Measurements from ENCODE around the gene CASR.
A peak's percentile ranks its signal among the peaks of the same experiment; 100 is the strongest.

The CASR gene

DNA sequence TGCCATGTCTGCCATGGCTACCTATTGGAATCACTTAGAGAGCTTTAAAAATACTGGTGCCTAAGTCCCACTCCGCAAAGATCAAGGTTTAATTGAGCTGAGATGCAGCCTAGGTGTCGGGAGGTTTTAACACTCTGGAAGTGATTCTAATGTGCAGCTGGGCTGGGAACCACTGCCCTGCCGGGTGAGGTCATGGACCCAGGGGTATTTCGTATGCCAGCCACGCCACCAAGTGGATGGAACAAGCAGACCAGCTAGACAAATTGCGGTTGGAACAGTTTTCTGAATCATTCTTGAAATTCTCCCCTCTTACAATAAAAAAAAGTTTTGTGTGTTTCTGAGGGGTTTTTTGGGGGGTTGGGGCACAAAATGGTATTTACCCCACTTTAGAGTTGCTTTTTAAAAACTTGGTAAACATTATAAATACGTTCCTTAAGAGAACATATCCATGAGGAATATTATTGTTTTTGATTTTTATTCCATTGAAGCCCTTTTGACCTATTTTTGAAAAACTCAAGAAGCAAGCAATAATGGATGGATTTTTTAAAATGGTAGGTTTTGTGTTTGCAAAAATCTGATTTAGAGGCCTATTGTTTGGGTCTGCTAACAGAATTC is 75.4 kb downstream of the CASR start:
- peak in 1 of 2 donors; percentile 15 for DNase-seq (ENCODE audit: low read depth in 1 of 2, low spot score in 1 of 2)

DNA sequence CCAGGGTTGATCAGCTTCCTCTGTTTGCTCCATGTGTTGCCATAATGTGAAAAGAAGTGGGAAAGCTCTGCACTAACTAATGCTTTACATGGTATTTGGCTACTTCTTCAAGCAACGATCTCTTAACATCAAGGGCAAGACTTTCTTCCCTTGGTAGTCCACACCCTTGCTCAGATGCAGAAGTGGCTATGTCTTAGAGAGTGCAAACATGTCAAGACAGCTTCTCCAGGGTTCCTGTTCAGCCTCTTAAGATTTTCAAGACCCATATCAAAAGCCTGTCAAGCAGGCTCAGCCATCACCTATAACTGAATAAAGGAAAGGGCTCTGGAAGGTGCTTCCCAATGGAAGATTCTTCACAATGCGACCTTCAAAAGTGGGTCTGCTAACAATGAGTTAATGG is 76.7 kb downstream of the CASR start:
- no peak for DNase-seq (ENCODE audit: low read depth in 1 of 2, low spot score in 1 of 2)

DNA sequence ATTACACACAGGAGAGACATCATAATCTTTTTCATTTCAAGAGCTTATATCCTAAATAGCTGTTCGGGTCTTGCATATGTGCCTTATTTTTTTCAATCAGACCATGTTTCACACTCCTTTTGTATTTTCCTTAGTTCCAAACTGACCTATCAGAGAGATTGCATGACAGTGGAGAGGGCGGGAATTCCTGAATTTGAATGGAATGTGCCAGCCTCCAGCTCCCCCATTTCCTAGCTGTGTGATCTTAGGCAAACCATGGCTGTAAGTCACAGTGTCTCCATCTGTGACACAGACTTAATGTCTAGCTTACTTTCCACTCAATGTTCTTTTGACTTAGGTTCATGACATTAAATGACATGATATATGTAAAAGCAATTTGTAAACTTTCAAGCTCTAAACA is 79.6 kb downstream of the CASR start:
- DNase-seq (ENCODE audit: low read depth in 1 of 2, low spot score in 1 of 2) = no peak

DNA sequence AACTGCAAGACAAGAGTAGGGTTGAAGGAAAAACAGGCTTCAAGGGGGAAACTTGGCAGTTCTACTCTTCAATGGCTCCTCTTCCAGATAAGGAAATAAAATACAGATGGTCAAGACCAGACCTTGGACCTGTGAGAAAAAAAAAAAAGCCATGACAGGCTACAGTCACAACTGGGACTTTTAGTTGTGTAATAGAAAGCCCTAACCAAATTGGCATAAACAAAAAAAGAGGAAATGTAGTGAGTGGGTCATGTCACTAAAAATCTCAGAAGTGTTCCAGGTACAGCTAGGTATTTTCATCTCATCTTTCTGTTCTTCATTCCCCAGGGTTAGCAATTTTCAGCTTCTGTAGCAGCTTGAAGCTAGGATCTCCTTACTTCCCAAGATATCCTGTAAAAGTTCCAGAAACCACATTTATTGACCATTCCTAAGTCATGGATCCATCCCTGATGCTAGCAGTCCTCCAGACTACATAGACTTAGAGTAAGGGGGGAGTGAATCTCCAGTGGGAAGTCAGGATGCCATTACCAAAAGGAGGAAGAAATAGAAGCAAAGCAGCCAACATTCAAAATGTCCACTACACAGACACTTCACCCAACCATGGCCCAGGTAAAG is 80.6 kb downstream of the CASR start:
- DNase-seq (ENCODE audit: low read depth in 1 of 2, low spot score in 1 of 2) = no peak

DNA sequence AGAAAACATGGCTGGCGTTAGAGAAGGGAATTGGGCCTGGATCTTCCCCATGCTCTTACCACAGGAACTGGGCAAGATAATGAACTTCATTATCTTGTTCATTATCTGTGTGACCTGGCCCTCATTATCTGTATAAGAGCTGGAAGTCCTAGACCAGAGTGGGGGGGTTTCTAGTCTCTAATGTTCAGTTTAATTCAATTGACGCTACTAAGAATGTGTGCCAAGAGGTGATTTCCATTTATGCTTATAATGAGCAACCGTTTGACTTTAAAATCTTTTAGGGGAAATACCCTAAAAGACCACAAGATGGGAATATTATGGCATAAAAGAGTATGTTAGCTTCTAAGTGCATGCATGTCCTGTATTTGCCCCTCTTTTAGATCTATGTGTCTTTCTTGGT is 82.5 kb downstream of the CASR start:
- no peak for DNase-seq (ENCODE audit: low read depth in 1 of 2, low spot score in 1 of 2)

DNA sequence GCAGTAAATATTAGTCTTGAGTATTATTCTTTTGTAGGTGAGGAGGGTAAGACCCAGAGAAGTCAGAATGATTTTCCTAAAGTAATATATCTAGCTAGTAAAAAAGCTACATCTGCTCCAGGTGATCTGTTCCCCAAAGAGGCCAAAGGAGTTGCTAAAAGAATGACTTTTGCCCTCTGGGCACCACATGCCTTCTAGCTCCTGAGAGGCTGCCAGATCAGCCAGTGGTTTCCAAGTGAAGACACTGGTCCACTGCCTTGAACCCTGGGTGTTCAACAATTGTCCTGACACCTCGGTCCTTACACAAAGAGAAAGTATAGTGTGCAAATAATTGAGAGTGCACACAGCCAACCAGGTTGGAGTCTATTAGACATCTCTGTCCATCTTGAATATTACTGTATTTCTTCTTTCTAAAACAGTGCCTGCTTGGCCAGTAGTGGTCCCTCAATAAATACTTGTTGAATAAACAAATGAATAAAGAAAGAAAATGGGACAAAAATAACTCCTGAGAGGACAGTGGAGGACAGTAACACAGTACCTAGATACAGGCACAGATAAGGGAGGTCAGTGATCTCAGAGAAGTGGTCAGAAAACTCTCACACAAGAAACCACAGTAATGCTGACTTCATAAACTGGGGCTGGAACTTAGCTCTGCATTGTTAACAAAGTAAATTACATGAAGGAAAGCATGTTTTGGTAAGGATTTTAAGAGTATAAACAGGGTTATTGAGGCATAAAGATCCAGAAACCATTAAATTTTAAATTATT is 85.0 kb downstream of the CASR start:
- no peak for DNase-seq (ENCODE audit: low read depth in 1 of 2, low spot score in 1 of 2)

DNA sequence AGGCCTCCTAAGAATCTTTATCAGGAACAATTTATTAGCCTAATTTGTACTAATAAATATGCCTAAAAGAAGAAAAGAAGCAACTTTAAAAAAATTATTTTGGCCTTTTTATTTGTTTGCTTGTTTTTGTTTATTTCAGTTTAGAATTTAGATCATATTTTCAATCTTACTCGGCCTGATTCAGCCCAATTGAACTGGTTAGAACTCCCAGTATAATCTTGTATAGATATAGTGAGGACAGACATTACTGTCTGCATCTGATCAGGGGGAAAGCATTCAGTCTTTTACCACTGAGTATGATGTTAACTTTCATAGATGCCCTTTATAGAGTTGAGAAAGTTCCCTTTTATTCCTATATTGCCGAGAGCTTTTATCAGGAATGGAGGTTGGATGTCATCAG is 85.6 kb downstream of the CASR start:
- no peak for DNase-seq (ENCODE audit: low read depth in 1 of 2, low spot score in 1 of 2)

DNA sequence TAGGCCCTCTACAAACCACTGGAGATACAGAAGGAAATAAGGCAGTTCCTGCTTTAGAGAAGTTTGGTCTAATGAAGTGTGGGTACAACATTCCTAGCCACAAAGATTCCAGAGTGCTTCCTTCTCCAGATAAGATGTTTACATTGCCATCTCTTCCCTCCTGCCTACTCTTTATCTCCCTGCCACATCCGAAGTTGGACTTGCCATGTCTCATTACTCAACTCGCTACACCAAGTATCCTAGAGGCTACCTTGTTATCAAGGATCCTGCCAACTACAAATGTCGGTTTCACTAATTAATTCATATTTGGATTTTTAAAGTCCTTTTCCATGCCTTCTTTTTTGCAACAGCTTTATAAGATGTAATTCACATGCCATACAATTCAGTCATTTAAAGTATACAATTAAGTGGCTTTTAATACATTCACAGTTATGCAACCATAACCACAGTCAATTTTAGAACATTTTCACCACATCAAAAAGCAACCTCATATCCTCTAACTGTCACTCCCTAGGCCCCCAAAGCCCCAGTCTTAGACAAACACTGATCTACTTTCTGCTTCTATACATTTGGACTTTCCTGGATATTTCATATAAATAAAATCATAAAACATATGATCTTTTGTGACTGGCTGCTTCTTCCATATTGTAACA is 87.9 kb downstream of the CASR start:
- DNase-seq (ENCODE audit: low read depth in 1 of 2, low spot score in 1 of 2) = no peak

DNA sequence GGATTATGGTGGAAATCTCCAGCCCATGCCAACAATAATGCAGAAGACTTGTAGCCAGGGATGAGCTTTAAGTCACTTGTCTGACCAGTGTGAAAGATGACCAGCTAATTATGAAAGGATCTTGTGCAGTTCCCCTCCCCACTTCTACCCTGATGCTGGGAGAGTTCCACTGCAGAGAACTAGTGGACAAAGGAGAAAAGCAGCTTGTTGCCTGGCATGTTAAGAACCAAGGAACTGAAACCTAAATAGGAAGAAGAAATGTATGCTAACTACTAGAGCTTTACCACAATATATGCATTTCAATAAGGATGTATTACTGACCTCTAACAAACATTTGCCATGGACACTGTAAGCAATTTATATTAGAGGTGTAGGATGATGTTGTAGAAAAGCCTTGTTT is 89.4 kb downstream of the CASR start:
- DNase-seq (ENCODE audit: low read depth in 1 of 2, low spot score in 1 of 2) = no peak

DNA sequence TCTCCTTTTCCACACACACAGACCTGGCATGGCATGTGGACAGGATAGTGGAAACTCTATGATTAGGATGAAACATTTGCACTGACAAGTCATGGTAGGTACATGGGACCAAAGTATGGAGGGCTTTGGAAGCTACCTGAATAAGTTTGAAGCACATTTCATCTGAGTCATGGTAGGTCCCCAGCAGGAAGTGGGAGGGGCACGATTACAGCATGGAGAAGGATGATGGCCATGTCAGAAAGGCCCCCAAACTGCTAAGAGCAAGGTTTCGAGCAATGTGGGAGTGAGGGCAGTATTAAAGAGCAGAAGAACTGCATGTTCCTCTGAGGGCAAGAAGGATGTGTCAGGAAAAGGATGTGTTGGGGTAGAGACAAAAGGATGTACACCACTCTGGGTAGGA is 90.0 kb downstream of the CASR start:
- no peak for DNase-seq (ENCODE audit: low read depth in 1 of 2, low spot score in 1 of 2)

DNA sequence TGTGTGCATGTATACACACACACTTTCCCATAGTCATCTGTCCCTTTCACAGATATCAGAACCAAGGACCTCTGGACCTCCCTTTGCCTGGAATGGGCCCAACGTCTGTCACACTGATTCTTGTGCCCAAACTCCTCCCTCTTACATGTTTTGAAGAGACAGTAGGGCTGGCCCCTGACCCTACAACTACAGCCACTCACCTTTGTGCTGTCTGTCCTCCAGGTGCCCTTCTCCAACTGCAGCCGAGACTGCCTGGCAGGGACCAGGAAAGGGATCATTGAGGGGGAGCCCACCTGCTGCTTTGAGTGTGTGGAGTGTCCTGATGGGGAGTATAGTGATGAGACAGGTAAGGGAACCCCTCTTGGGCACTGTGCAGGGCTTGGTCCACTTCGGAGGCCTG is 98.4 kb downstream of the CASR start:
- no peak for DNase-seq (ENCODE audit: low read depth in 1 of 2, low spot score in 1 of 2)

DNA sequence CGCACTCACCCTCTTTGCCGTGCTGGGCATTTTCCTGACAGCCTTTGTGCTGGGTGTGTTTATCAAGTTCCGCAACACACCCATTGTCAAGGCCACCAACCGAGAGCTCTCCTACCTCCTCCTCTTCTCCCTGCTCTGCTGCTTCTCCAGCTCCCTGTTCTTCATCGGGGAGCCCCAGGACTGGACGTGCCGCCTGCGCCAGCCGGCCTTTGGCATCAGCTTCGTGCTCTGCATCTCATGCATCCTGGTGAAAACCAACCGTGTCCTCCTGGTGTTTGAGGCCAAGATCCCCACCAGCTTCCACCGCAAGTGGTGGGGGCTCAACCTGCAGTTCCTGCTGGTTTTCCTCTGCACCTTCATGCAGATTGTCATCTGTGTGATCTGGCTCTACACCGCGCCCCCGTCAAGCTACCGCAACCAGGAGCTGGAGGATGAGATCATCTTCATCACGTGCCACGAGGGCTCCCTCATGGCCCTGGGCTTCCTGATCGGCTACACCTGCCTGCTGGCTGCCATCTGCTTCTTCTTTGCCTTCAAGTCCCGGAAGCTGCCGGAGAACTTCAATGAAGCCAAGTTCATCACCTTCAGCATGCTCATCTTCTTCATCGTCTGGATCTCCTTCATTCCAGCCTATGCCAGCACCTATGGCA is 100.5 kb downstream of the CASR start:
- DNase-seq (ENCODE audit: low read depth in 1 of 2, low spot score in 1 of 2) = no peak

DNA sequence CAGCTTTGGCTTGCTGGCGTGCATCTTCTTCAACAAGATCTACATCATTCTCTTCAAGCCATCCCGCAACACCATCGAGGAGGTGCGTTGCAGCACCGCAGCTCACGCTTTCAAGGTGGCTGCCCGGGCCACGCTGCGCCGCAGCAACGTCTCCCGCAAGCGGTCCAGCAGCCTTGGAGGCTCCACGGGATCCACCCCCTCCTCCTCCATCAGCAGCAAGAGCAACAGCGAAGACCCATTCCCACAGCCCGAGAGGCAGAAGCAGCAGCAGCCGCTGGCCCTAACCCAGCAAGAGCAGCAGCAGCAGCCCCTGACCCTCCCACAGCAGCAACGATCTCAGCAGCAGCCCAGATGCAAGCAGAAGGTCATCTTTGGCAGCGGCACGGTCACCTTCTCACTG is 101.0 kb downstream of the CASR start:
- no peak for DNase-seq (ENCODE audit: low read depth in 1 of 2, low spot score in 1 of 2)

DNA sequence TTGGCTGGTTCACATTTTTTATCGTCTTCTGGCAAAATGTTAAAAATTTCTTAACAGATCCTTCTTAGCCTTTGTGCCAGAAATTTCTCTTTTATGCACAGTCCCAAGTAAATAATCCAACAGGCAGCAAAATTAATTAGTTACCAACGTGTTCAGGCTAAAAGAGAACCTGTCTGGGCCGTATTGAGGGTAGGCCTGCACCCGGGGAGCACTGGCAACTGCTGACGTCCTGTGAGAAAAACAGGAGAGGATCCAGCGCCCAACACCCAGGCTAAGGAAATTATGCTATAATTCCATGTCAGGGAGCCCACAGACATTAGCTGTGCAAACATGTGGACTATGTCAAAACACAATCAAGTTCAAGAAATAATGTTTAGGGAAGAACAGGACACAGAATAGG is 110.9 kb downstream of the CASR start:
- DNase-seq (ENCODE audit: low read depth in 1 of 2, low spot score in 1 of 2) = no peak

DNA sequence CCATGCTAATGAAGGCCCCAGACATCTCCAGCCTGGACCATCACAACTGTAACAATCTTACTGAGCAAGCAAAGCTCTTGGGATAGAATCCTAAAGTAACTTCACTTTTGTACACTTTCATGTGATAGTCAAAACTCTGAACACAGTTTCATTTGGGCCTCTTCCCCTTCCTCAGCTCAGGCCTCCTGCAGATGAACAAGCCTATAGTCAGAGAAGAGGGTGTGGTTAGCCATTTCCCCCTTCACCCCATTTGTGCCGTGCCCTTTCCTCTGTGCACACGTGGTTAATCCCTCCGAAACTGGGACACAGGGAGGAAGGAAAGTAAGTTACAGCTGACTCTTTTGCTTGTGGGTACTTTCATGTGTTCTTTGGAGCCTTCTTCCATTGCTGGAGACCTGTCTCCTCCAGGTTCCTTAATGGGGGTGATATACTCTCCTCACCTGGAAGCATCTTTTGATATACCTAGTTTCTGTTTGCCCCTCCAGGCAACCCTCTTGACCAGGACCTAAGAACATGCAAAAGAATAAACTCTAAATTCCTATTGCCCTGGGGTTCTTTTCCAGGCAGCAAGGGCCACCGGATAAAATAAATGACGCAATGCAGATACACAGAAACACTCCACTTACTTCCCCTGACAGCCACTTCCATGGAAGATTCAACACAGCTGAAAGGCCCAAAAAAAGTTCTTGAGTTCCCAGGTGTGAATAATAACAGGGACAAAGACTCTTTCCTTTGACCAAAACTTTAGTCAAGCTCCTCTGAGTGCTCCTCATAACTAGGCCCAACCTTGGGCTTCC is 112.0 kb downstream of the CASR start:
- DNase-seq (ENCODE audit: low read depth in 1 of 2, low spot score in 1 of 2) = no peak

DNA sequence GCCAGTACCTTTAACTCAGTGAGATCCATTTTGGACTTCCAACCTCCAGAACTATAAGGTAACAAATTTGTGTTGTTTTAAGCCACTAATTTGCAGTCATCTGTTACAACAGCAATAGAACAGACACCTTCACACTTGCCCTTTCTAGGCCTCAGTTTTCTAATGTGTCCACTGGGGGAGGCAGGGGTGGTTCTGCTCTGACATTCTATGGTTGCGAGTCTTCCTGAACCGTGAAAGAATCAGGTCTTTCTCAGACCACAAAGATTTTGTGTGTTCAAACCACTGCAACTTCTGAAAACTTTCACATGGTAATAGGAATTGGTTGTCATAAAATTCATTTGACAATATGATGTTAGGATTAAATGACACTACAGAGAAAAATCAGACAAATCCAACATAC is 114.8 kb downstream of the CASR start:
- no peak for DNase-seq (ENCODE audit: low read depth in 1 of 2, low spot score in 1 of 2)

DNA sequence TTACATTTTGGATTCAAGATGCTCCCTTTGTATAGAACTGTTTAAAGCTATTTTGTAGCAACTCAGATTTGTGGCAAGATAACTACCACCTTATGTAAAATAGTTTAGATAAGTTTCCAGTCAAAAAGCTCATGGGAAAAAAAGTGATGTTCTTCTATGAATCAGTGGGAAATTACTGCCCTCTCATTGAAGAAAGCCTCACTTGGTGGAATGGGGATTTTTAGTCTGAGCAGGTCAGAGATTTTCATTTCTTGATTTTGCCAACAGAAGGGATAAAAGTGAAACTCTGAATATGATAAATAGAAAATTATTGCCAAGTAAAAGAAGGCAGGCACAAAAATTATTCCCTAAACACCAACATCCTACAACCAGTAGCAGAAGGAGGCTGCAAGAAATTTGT is 115.7 kb downstream of the CASR start:
- no peak for DNase-seq (ENCODE audit: low read depth in 1 of 2, low spot score in 1 of 2)

DNA sequence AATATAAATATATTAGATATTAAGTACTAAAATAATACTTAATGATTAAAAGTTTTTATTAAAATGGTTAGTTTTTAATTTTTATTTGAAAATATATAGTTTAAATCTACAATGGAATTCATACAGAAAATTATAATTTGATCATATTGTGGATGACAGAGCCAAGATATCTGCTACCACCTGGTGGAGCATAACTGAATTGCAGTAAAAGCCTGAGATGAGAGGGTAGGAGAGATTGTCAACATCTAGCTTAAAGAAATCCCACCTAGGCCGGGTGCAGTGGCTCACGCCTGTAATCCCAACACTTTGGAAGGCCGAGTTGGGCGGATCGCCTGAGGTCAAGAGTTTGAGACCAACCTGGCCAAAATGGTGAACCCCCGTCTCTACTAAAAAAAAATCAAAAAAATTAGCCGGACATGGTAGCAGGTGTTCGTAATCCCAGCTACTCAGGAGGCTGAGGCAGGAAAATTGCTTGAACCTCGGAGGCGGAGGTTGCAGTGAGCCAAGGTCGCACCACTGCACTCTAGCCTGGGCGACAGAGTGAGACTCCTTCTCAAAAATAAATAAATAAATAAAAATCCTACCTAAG is 116.5 kb downstream of the CASR start:
- no peak for DNase-seq (ENCODE audit: low read depth in 1 of 2, low spot score in 1 of 2)

DNA sequence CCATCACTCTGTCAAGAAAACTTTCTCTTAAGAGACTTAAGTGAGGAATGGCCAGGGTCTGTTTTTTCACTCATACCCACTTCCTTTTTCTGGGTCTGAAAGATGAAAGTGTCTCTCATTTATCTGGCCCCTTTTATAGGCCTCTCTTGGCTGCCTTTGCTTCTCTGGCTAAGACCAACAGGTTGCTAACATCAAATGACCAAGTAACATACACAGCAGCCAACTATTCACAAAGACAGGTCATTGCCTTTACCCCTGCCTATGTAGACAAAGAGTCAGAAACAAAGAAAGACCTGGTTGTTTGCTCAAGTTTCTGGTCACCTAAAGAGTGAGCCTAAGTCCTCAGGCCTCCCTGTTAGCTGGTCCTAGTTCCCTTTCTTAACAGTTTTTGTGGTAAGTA is 117.6 kb downstream of the CASR start:
- DNase-seq (ENCODE audit: low read depth in 1 of 2, low spot score in 1 of 2) = no peak

DNA sequence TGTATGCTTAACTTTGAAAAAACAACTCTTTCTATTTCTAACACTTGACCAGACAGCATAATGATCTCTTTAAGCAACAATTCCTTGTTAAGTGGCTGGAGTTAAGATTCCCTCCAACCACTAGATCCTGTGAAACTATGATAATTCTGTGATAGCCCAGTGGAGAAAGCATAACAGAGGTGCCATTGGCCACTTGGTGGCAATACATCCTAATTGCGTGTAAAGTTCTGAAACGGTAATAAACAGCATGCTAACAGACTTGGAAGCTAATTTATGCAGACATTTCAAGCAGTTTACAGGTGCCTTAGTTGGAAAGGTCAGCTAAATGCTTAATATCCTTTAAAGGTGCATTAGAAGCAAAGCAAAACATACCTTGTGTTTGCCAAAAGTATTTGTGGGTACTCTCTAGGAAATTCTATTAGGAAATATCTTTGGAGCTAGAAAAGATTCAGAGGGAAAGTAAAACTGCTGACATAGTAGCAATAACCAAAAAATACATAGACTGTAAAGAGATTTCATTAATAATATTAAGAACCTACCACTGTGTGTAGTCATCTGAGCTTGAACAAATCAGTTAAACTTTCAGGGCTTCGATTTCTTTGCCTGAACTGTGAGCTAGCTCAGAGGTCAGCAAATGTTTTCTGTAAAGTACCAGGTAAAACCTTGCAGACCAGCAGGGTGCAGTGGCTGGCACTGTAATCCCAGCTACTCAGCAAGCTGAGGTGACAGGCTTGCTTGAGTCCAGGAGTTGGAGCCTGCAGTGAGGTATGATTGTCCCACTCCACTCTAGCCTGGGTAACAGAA is 122.6 kb downstream of the CASR start:
- no peak for DNase-seq (ENCODE audit: low read depth in 1 of 2, low spot score in 1 of 2)

Measured in stimulated activated CD4-positive, alpha-beta T cell treated with anti-CD3 and anti-CD28 coated beads, Interleukin-15, amount 100 ng/mL, for 1 hour (primary cell).